Stomach (tissue), 9 donors: ENCODE measurements around the gene PCNX1. TPM values are rescaled to one million over a fixed set of nuclear protein-coding genes. Genes with fewer than 3 reads are reported as not detected.
A peak's percentile ranks its signal among the peaks of the same experiment; 100 is the strongest.

Source experiments
- DNase-seq, 2 donors: peaks; one replicate each; pipeline versions ENCODE4 v3.0.0 to v3.0.0-alpha.2; 2013 to 2019
- H3K27ac ChIP-seq, 5 donors: fragments of 200-600 bp in 4 of 5; sonication (generic) in 4 of 5; one replicate each; pipeline ENCODE4 v1.5.1; 2013 to 2019; ENCODE audit warnings: mild to moderate bottlenecking in 1 of 5, moderate library complexity in 1 of 5
- H3K27me3 ChIP-seq, 3 donors: fragments of 200-600 bp; sonication (generic); one replicate each; pipeline ENCODE4 v1.5.1; 2017 to 2019; ENCODE audit warnings: mixed run types in 1 of 3
- H3K36me3 ChIP-seq, 4 donors: fragments of 200-600 bp; sonication (generic); 1 replicate in 3 of 4; 2 replicates in 1 of 4; pipeline ENCODE4 v1.5.1; 2016 to 2019
- H3K4me1 ChIP-seq, 4 donors: fragments of 200-600 bp; sonication (generic); one replicate each; pipeline ENCODE4 v1.5.1; 2016 to 2019
- H3K4me3 ChIP-seq, 4 donors: fragments of 200-600 bp; sonication (generic) in 3 of 4; one replicate each; pipeline ENCODE4 v1.5.1; 2016 to 2019; ENCODE audit warnings: mild to moderate bottlenecking in 1 of 4
- H3K9me3 ChIP-seq, 4 donors: fragments of 200-600 bp; sonication (generic); one replicate each; pipeline ENCODE4 v1.5.1; 2016 to 2019
- CTCF ChIP-seq, 7 experiments: fragments of 450-650 bp in 4 of 7; fragments of 200-600 bp in 3 of 7; sonication (generic) in 3 of 7; IDR thresholded peaks; one replicate each; pipeline ENCODE4 v1.5.1; 2016 to 2019; ENCODE audit warnings: antibody characterized with exemption in 7 of 7, control low read depth in 2 of 7, mild to moderate bottlenecking in 1 of 7
- EP300 ChIP-seq: sonication (generic); formaldehyde crosslinking; IDR thresholded peaks from one replicate; pipeline ENCODE4 v1.6.1; 2017; ENCODE audit warnings: antibody characterized with exemption
- POLR2A ChIP-seq, 4 donors: fragments of 450-650 bp; IDR thresholded peaks; one replicate each; pipeline ENCODE4 v1.6.1; 2016; ENCODE audit warnings: antibody characterized with exemption in 4 of 4, control low read depth in 2 of 4, mild to moderate bottlenecking in 1 of 4, moderate library complexity in 1 of 4
- POLR2AphosphoS5 ChIP-seq, 3 donors: sonication (generic); formaldehyde crosslinking; IDR thresholded peaks; one replicate each; pipeline ENCODE4 v1.6.1; 2016; ENCODE audit warnings: antibody characterized with exemption in 3 of 3
- WGBS, 5 donors: extraction: QIAGEN DNeasy Blood & Tissue Kit in 3 of 5; methylation state at CpG; one replicate each; pipeline versions ENCODE4 v1.1.5 to v1.1.7; 2013 to 2018; 5-methylcytosine and 5-hydroxymethylcytosine counted together
- intact Hi-C: fragments of 100-400 bp; cut with DNase I; formaldehyde crosslinking; loops from one replicate; pipeline ENCODE4 v1.15.1; 2023; ENCODE audit warnings: low total_unique reads
- polyA plus RNA-seq, 3 donors: library from polyadenylated mRNA; stranded (reverse); fragments of 200-250 nt; gene quantifications; one replicate each; pipeline ENCODE4 v1.2.3, GENCODE V29; 2013
- total RNA-seq, 5 donors: library from RNA; depleted of rRNA; stranded (reverse); fragments of >200 nt; gene quantifications; one replicate each; pipeline versions ENCODE4 v1.1.0 to v1.2.3, GENCODE V29; 2014 to 2016
- donor health status: healthy with polysubstance abuse.
- donor health status: Bipolar disorder and iron deficiency.
- donor health status: healthy.

Gene PCNX1
- total and polyA plus RNA-seq, 8 donors = 2.3 to 198 (median 43.6) TPM

- 90 to 100% (median 95%) methylated on average over 1 of the region's 1 CpG for WGBS, 5 donors
Measured at GRCh38 chr14:71114565-71114964, 207.3 kb downstream of the PCNX1 start.

DNA sequence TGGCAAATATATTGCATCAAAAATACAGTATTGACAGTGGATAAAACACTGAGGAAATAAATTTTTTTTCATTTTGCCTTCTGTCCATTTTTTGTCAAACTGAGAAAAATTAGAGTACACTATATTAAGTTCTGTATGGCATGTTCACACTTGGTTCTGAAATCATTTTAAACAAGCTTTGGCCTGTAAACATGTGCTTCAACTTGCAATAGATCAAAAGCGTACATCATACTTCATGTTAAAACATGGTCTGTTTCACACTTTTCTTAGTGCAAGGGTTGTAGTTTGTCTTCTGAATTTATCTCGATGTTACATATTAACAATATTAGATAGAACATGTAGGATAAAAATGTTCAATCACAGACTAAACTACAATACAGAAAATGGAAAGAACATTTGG, 208.0 kb downstream of the PCNX1 start:
- WGBS, 5 donors = 72 to 87% (median 79%) methylated on average over 2 of the region's 2 CpGs
- no peak overlapping the region for H3K4me3 ChIP-seq
- no peak for DNase-seq
- no peaks in the 10 kb centered on the region for H3K27me3 ChIP-seq
- H3K36me3 ChIP-seq = peaks cover 0 to 30% (median 17%) of the 10 kb centered on the region in 4 donors
- intact Hi-C loops = no loop called here
- H3K27ac ChIP-seq = no peak overlapping the region
- no peak for TF ChIP-seq POLR2AphosphoS5 (IDR thresholded peaks at IDR 0.05)
- no peak for TF ChIP-seq CTCF (IDR thresholded peaks at IDR 0.05)
- no peak for TF ChIP-seq POLR2A (IDR thresholded peaks at IDR 0.05)
- no peak for TF ChIP-seq EP300
- H3K4me1 ChIP-seq = peaks cover 0 to 20% (median 12%) of the 10 kb centered on the region in 4 donors
- no peaks in the 10 kb centered on the region for H3K9me3 ChIP-seq

More at GRCh38 chr14:71114565-71114964, 207.3 kb downstream of the PCNX1 start:
- H3K27me3 ChIP-seq = no peaks in the 10 kb centered on the region
- H3K4me3 ChIP-seq = no peak overlapping the region
- H3K27ac ChIP-seq = no peak overlapping the region
- H3K4me1 ChIP-seq = peaks cover 0 to 20% (median 12%) of the 10 kb centered on the region in 4 donors
- H3K9me3 ChIP-seq = no peaks in the 10 kb centered on the region
- peaks cover 4 to 38% (median 24%) of the 10 kb centered on the region in 4 donors for H3K36me3 ChIP-seq
- intact Hi-C loops = no loop called here
- TF ChIP-seq POLR2A (IDR thresholded peaks at IDR 0.05) = no peak
- TF ChIP-seq EP300 = no peak
- DNase-seq = no peak

DNA sequence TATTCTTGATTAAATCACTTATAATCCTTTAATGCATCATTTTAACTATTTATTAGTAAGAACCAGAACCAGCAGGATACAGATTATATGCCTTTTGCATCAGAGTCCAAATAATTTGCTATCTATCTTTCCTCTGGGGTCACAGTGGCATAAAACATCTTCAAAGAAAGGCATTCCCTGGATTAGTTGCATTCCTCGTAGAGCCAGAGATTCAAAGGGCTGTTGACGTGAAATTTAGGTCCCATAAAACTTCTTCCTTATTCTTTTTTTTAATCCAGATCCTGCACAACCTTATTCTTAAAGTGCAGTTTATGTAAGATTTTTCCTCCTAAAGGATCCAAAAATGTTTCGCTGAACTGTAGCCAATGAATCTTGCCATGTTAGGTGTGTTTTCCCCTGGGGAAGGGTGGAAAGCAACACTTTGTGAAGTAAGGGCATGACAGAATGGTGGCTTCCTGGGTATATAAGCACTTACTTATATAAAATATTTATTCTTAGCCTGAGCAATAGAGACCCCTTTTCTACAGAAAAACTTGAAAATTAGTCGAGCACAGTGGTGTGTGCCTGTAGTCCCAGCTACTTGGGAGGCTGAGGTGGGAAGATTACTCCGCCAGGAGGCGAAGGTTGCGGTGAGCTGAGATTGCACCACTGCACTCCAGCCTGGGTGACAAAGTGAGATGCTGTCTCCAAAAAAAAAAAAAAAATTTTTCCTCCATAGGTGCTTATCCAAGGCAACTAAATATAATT, 208.7 kb downstream of the PCNX1 start:
- H3K27ac ChIP-seq = no peak overlapping the region
- no peak for DNase-seq
- H3K9me3 ChIP-seq = no peaks in the 10 kb centered on the region
- WGBS, 5 donors = 78 to 97% (median 90%) methylated on average over 7 of the region's 7 CpGs
- H3K27me3 ChIP-seq = no peaks in the 10 kb centered on the region
- H3K4me3 ChIP-seq = no peak overlapping the region
- peaks cover 0 to 23% (median 11%) of the 10 kb centered on the region in 4 donors for H3K36me3 ChIP-seq
- intact Hi-C loops = no loop called here
- TF ChIP-seq POLR2A (IDR thresholded peaks at IDR 0.05) (no peak), EP300 (no peak), POLR2AphosphoS5 (IDR thresholded peaks at IDR 0.05) (no peak), CTCF (IDR thresholded peaks at IDR 0.05) (no peak)
- peaks cover 0 to 20% (median 12%) of the 10 kb centered on the region in 4 donors for H3K4me1 ChIP-seq

- Histone ChIP-seq H3K36me3 (peaks cover 0 to 17% (median 5%) of the 10 kb centered on the region in 4 donors), H3K9me3 (no peaks in the 10 kb centered on the region), H3K4me3 (no peak overlapping the region), H3K27ac (no peak overlapping the region), H3K4me1 (peaks cover 0 to 20% (median 12%) of the 10 kb centered on the region in 4 donors), H3K27me3 (no peaks in the 10 kb centered on the region)
- TF ChIP-seq EP300 (no peak), CTCF (IDR thresholded peaks at IDR 0.05) (no peak), POLR2AphosphoS5 (IDR thresholded peaks at IDR 0.05) (no peak), POLR2A (IDR thresholded peaks at IDR 0.05) (no peak)
- peak in 1 of 2 donors; percentile 32 for DNase-seq
- intact Hi-C loops = no loop called here
- WGBS, 5 donors = 30 to 45% (median 38%) methylated on average over 8 of the region's 8 CpGs
Measured at GRCh38 chr14:71116568-71117122, 209.4 kb downstream of the PCNX1 start.
